Activated T-helper 1 cell treated with anti-CD3 and anti-CD28 coated beads, Interleukin-2, amount 50 U/mL, for 16 hours (primary cell): ENCODE measurements around the gene ELF1.

Experiments used
- DNase-seq, 2 donors: peaks; one replicate each; pipeline ENCODE4 v3.0.0-alpha.2; 2020; ENCODE audit warnings: low read depth in 1 of 2, low spot score in 1 of 2

ELF1 gene

DNA sequence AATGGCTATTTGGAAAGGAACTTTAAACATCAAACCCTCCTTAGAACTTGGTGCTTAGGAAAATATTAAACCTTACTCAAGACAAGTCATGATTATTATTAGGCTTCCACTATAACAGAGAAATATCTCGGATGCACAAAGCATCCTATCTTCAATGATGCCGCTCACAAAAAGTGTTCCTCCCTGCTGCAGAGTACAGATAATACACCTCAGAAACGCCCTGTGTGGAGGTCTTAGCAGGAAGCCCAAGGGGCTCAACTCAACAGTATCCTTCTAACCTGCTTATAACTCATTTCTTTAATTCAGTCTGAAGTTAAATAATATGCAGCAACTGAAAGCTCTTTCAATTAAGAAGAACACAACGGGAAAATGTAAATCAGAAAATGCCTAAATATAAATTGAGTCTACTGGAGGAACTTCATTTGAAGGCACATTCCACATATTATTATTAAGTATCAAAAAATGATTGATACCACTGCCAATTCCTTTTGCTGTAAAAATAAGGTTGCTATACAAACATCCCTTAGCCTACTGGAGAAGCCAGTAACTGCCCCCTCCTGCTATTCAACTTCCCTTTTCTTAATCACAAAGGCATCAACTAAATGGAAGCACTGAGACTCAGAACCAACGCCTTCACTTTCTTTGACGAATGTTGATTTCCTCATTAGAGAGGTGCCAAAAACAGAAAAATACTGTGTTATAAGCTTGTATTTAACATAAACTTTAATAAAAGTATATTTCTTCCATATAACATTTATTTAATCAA is 12.0 kb downstream of the ELF1 start:
- DNase-seq = no peak

- DNase-seq = no peak
Observed at GRCh38 chr13:41006306-41006705, 12.8 kb downstream of the ELF1 start.

DNA sequence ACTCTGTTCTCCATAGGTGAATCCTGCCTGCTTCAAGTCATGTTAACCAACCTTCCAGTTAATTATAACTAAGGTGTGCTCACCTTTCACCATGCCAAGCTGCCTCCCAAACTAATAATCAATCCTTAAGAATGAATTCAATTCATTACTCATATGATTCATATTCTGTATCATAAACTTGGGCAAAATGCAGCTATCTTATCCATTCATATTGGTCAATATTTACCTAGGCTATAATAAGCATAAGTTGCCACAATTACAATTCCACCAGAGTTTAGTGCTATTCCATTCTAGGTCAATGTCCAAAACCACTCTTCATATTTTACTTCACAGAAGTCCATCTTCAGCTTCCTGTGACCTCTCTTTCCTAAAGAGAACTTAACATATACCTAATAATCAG is 13.4 kb downstream of the ELF1 start:
- DNase-seq = no peak

GRCh38 chr13:41004875-41005693 is 14.0 kb downstream of the ELF1 start:
- no peak for DNase-seq

DNA sequence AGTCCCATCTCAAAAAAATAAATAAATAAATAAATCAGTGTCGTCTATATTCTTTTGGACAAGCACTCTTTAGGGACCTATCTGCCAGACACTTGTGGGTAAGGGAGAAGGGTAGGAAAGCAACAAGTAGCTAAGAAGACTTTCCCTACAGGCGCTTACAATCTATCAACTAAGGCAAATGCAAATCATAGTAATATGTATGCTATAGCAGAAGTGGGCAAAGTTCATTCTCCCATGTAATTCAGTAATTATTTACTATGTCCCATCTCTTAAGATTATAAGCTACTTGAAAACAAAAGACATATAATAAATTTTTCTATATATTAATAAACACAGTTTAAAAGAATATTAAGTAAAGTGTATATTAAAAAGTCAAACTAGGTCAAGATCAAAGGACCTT is 16.5 kb downstream of the ELF1 start:
- DNase-seq = no peak

GRCh38 chr13:41001695-41002094 is 17.4 kb downstream of the ELF1 start:
- no peak for DNase-seq

GRCh38 chr13:40999416-40999815 is 19.7 kb downstream of the ELF1 start:
- no peak for DNase-seq

DNA sequence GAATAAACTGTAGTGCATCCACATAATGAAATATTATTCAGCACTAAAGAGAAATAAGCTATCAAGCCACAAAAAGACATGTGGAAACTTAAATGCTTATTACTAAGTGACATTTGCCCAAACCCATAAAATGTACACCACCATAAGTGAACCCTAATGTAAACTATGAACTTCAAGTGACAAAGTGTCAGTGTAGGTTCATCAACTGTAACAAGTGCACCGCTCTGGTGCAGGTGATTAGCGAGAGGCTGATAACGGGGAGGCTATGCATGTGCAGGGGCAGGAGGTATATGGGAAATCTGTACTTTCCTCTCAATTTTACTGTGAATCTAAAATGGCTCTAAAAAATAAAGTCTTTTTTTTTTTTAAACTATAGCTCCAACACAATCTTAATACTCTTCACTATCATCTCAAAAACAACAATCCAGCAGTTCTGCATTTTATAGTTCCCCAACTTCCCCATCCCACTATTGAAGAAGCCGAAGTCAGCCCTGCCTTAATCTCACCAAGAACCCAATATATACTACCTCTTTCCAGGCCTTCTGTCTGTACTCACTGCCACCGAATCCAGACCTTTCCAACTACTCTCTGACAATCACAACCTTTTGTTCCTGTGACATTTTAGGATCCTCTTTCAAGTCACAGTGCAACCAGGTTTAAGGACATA is 22.6 kb downstream of the ELF1 start:
- DNase-seq = no peak

DNA sequence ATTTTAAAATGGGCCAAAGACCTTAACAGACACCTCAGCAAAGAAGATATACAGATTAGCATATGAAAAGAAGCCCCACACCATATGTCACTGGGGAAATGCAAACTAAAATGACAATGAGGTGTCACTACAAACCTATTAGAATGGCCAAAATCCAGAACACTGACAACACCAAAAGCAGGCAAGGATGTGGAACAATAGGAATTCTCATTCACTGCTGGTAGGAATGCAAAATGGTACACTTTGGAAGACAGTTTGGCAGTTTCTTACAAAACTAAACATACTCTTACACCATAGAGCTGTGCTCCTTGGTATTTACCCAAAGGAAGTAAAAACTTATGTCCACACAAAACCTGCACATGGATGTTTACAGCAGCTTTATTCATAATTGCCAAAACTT is 23.1 kb downstream of the ELF1 start:
- no peak for DNase-seq

DNA sequence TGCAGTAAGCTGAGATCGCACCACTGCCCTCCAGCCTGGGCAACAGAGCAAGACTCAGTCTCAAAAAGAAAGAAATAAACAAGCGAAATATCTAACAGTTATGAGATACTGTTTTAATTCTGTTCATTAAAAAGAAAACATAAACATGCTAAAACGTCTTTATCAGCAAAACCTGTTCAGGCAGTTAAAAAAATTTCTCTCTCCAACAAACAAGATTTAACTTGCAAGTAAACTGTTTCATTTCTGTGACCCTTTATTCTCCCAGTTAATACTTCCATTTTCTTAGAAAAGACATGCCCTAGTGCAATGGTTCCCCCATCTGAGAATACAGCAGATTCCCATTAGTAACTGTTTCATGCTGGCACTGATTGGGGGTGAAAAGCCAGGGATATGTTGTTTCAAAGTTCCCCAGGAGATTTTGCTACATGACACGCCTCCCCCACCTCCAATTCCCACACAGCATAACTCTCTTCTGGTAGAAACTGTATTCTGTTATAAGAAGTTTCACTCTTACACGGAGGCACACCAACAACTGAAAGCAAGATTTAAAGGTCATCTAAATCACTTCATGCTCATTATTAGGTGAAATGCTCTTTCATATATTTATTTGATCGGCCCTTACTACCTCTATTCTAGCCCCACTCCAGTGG is 24.4 kb downstream of the ELF1 start:
- no peak for DNase-seq

DNA sequence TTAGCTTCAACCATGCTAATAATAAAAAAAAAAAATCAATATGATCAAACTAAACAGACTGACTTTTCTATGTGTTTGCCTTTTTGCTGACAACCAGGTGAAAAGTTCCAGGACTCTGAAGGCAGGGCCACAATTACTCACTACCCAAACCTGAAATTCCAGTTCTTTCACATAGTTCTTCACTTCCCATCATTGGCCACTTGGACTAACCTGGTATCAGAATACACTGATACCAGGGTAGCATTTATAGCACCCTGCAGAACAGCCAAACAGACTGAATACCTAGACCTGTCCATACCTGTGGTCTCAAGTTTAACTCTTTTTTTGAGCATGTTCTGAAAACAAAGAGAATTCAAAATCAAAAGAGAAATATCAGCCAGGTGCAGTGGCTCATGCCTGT is 25.1 kb downstream of the ELF1 start:
- DNase-seq = no peak

GRCh38 chr13:40992678-40993518 is 26.2 kb downstream of the ELF1 start:
- DNase-seq = no peak

DNA sequence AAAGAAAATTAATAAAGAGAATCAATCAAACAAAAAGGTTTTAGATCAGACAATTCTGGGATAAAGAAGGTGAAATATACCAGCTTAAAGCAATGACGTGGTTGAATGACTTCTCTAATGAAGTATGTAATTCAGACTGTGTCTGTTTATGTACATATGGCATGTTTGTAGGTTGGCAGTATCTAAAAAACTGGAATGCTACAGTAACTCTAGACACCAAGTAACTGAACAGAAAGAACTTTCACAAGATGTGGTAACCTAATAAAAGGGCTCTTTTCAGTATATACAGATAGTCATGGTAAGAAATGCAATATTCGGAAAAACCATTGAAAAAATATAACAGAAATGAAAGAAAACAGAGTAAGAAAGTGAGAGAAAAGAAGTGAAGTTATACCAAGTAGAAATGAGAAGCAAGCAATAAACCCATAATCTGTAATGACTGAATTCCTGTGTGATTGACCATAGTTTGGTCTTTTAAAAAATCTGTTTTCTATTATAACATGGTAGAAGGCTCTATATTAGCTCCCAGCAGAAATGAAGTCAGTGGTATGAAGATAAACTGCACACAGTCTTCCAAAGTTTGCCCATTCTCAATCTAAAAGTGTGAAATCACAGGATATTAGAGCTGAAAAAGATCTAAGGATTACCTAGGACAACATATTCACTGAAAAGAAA is 31.4 kb downstream of the ELF1 start:
- DNase-seq = no peak

DNA sequence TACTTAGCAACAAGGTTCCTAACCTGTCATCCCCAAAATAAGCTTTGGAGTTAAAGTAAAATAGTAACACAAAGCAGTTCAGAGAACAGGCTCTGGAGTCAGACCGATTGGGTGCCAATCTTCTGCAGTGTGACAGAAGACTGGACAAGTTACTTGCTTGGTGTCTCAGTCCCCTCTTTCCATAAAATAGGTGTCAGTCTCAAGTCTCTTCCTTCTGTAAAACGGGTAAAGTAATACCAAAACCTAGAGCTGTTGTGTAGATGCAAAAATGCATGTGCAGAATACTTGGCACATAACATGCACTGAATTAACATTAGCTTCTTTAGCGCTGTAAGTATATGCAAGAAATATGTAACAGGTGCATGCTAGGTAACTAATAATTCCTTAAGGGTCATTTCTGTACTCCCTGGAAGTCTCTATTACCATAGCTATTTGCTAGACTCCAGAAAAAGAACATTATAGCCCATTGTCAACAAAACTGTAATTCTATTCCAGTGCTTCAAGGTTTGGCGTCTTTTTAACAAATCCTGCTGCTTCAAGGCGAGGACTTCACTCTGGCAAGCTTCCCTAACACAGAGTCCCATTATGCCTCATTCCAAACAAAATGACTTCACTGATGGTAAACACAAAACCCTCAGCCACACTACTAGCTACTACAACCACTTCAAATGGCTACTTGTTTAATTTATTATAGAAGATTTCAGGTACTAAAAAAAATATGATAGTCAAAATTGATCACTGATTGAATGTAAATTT is 32.8 kb downstream of the ELF1 start:
- no peak for DNase-seq

- no peak for DNase-seq
Observed at GRCh38 chr13:40985381-40986100, 33.6 kb downstream of the ELF1 start.

- no peak for DNase-seq
Observed at GRCh38 chr13:40984668-40985366, 34.3 kb downstream of the ELF1 start.

GRCh38 chr13:40983725-40984667 is 35.1 kb downstream of the ELF1 start:
- DNase-seq = no peak
